GM18498 (cell line): ENCODE measurements around the gene FAM234A.
A peak's percentile ranks its signal among the peaks of the same experiment; 100 is the strongest.
"Not testable (repeated sequence)": the region's sequence is repeated elsewhere in the genome, so short reads cannot be mapped to it uniquely, and the experiment has no call there.

ENCODE experiments used
- ATAC-seq: cut with Tn5 transposase; IDR thresholded peaks from one replicate; pipeline ENCODE4 v1.9.1; 2021; ENCODE audit warnings: mild to moderate bottlenecking, moderate library complexity; ENCODE audit not compliant: unreplicated experiment

FAM234A gene

DNA sequence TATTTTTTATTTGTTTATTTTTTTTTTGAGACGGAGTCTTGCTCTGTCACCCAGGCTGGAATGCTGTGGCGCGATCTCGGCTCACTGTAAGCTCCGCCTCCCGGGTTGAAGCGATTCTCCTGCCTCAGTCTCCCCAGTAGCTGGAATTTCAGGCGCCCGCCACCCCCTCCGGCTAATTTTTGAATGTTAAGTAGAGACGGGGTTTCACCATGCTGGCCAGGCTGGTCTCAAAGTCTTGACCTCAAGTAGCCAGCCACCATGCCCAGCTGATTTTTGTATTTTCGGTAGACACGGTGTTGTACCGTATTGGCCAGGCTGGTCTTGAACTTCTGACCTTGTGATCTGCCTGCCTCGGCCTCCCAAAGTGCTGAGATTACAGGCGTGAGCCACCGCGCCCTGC, 4.3 kb upstream of the FAM234A start:
- ATAC-seq: not testable (repeated sequence)

DNA sequence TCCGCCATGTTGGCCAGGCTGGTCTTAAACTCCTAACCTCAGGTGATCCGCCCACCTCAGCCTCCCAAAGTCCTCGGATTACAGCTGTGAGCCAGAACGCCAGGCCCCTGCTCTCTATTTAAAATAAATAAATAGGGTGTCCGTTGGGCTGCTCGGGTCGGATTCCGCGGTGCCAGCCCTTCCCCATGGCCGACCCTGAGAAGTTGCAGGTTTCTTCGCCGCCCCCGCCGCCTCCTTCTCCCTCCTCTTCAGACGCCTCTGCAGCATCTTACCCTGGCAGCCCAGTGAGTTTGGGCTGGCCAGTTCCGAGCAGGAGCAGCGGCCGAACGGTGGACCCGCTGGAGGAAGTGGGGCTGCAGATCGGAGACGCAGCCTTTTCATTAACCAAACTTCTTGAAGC, 3.7 kb upstream of the FAM234A start:
- ATAC-seq: no peak

DNA sequence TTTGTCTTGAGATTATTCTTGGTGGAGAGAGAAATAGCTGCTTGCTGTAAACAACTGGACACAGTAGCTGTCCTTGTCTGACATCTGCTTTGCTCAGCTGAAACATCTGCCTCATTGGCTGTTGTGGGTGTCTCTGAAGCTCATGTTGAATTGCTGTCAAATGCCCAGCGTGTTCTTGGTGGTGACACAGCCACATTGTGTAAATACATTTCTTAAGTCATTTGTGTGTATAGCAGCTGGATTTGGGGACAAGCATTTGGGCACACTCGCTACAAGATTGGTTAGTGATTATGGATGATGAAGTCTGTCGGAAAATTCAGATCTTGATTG, 5.3 kb downstream of the FAM234A start:
- ATAC-seq: no peak

DNA sequence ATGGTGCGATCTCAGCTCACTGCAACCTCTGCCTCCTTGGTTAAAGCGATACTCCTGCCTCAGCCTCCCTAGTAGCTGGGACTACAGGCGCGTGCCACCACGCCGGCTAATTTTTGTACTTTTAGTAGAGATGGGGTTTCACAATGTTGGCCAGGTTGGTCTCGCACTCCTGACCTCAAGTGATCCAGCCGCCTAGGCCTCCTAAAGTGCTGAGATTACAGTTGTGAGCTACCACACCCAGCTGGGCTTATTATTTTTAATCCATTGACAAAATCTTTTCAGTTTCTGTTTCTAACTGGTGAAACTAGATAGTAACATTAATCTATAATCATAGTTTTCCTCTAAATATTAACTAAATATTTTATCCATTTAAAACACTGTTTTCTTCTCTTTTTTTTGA, 5.9 kb downstream of the FAM234A start:
- no peak for ATAC-seq

DNA sequence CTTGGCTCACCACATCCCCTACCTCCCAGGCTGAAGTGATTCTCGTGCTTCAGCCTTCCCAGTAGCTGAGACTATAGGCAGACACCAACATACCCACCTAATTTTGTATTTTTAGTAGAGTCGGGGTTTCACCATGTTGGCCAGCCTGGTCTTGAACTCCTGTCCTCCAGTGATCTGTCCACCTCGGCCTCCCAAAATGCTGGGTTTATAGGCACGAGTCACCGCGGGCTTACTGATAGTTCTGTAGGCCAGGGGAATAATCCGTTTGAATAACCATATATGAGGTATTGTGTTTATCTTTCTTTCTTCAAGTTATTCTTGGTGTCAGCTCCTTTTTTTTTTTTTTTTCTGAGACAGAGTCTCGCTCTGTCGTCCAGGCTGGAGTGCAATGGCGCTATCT, 7.7 kb downstream of the FAM234A start:
- no peak for ATAC-seq

DNA sequence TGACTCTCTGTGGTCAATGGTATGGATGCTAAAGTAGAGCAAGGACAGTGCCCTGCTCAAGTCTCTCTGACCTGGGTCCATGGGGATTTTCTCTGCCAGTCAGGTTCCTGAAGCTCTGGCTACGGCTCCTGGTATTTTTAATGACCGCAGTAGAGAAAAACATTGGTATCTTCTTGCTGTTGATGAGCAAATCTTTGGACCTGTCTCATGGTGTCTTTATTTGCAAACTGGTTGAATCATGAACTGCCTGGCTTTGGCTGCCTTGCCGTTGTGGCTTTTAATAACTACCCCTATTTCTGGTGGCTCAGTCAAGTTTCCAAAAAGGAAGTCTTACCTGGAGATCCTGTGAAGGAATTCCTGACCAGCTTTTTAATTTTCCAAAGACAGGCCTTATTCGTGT, 8.7 kb downstream of the FAM234A start:
- ATAC-seq: no peak

DNA sequence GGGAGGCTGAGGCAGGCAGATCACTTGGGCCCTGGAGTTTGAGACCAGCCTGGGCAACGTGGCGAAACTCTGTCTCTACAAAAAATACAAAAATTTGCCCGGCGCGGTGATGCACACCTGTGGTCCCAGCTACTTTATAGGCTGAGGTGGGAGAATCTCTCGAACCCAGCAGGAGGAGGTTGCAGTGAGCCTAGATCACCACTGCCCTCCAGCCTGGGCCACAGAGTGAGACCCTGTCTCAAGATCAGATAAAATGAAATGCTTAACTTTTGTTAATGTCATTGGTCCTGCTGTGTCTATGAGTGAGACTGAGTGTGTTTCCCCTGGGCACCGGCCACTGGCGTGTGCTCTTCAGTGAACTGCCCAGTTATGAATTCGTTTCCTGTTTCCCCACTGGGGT, 10.5 kb downstream of the FAM234A start:
- no peak for ATAC-seq

DNA sequence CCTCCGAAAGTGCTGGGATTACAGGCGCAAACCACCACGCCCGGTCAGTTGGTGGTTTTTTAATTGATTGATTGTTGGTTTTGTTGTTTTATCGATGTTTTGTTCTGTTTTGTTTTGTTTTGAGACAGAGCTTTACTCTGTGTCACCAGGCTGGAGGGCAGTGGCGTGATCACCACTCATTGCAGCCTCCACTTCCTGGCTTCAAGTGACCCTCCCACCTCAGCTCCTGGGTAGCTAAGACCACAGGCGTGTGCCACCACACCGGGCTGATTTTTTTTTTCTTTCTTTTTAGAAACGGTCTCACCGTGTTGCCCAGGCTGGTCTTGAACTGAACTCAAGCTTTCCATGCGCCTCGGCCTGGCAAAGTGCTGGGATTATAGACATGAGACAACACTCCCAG, 12.4 kb downstream of the FAM234A start:
- no peak for ATAC-seq

DNA sequence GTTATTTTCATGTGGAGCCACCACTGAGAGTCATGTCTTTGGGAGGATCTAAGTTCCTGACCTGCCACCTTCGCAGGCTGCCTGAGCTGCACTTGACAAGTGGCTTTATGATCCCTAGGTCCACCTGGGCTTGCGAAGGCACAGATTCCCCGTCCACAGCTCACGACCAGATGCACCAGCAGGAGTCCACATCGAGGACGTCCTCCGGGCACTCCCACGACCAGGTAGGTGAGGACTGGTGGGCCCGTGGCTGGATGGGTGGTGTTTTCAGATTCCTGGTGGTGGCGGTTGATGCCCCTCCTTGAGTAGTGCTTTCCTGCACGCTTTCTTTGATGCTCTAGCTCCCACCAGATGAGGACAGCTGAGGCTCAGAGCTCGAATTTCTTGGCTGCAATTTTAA, 14.8 kb downstream of the FAM234A start:
- no peak for ATAC-seq

DNA sequence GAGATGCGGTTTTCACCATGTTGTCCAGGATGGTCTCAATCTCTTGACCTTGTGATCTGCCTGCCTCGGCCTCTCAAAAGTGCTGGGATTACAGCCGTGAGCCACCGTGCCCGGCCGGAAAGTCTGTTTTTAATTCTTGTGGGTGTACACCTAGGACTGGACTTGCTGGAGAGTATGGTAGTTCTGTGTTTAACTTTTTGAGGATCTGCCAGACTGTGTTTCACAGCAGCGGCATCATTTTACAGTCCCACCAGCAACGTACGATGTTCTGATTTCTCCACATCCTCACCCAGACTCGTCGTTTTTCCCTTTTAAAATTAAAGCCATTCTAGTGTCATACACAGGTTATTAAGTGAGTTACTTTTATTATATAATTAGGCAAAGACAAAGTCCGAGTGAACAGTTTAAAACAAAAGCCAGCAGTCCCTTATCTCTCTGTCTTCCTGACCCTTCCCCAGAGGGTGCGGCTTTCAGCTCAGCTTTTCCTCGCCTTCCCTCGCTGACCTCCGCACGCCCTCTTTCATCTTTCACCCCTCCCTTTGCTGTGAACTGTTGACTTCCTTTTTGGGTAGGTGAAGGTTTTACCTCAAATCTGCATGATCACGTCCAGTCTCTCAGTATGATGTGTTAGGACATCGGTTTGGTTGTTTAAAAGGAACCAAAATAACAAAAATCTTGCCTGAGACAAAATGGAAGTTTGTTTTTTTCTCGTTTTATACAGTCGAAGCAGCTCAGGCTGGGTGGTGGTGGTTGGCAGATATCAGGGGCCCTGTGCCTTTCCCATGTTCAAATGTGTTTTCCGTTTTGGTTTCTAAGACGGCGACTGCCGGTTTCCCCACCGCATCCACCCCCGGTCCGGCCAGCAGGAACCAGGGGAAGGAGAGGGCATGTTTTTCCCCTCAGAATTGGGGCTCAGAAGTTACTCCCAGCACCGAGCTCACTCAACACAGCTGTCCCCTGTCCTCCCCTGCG, 18.0 kb downstream of the FAM234A start:
- peak; percentile 51 for ATAC-seq

DNA sequence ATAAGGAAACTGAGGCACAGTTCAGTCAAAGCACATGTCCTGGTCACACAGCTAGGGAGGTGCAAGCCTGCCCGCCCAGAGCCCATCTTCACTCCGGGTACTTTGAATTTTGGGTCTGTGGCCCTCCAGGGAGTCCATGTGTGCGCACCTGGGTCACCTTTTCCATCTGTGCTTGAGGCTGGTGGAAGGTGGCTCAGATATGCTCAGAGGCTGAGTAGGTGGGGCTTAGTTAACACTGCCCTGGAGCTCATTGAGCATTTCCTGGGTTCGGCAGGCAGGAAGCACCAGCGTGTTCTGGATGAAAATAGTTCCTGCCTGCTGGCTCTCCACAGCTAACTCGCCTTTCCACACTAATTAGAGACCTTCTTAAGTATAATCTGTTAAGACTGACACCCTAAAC, 19.2 kb downstream of the FAM234A start:
- ATAC-seq: no peak

DNA sequence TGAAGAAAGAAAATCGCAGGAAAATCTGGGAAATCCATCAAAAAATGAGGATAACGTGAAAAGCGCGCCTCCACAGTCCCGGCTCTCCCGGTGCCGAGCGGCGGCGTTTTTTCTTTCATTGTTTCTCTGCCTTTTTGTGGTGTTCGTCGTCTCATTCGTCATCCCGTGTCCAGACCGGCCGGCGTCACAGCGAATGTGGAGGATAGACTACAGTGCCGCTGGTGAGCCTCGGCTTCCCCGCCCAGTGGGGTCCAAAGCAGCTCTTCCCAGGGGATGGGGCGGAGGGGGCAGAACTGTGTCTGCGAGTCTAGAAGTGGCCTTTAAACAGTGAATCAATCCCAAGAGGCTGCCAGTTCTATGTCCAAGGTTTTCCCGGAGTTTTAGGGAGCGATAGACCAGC, 19.8 kb downstream of the FAM234A start:
- ATAC-seq: no peak

DNA sequence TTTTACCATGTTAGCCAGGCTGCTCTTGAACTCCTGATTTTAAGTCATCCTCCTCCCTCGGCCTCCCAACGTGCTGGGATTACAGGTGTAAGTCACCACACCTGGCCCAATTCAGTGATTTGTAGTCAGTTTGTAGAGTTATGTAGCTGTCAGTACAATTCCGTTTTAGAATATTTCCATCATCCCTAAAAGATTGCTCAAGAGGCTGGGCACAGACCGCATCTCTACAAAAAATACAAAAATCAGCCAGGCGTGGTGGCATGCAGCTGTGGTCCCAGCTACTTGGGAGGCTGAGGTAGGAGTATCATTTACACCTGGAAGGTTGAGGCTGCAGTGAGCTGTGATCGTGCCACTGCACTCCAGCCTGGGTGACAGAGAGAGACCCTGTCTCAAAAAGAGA, 20.6 kb downstream of the FAM234A start:
- no peak for ATAC-seq

DNA sequence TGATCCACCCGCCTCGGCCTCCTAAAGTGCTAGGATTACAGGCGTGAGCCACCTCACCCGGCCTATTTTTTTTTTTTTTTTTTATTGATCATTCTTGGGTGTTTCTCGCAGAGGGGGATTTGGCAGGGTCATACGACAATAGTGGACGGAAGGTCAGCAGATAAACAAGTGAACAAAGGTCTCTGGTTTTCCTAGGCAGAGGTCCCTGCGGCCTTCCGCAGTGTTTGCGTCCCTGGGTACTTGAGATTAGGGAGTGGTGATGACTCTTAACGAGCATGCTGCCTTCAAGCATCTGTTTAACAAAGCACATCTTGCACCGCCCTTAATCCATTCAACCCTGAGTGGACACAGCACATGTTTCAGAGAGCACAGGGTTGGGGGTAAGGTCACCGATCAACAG, 23.5 kb downstream of the FAM234A start:
- ATAC-seq: not testable (repeated sequence)

DNA sequence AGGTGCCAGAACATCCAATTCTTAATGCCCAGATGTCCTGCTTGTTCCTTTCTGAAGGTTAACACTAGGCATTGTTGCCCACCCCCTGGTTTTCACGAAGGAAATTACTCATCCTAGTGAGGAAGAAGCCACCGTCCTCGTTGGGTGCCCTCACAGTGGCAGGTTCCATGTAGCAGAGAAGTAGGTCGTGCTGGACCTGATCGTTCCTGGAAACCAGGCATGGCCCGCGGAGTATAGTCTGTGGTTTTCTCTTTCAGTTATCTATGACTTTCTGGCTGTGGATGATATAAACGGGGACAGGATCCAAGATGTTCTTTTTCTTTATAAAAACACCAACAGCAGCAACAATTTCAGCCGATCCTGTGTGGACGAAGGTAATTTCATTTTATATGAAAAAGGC, 24.6 kb downstream of the FAM234A start:
- ATAC-seq: no peak

DNA sequence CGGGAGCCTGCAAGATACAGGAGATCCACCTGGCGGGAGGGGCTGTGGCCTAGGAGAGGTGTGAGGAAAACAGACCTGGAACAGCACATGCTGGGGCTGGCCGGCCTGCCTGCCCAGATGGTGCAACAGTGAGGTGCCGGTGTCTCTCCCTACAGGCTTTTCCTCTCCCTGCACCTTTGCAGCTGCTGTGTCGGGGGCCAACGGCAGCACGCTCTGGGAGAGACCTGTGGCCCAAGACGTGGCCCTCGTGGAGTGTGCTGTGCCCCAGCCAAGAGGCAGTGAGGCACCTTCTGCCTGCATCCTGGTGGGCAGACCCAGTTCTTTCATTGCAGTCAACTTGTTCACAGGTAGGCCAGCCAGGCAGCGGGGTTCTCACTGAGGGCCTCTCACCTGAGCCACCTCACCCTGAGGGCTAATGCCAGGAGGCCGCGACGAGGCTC, 25.2 kb downstream of the FAM234A start:
- no peak for ATAC-seq

DNA sequence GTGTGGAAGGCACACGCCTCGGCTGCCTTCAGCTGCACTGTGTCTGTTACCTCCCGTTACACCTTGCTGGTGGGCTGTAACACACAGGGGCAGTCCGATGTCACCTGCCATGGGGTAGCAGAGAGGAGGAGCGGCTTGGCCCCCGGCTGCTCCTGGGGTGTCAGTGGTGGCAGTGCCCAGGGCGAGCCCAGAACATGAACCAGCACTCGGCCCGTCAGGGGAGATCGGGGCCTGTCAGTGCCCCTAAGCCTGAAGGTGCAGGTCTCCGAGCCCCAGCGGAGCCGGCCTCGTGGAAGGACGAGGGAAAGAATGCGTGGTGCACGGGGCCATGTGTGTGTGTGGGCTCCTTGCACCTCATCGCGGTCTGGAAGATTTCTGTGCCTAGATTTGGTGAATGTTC, 25.7 kb downstream of the FAM234A start:
- ATAC-seq: no peak

DNA sequence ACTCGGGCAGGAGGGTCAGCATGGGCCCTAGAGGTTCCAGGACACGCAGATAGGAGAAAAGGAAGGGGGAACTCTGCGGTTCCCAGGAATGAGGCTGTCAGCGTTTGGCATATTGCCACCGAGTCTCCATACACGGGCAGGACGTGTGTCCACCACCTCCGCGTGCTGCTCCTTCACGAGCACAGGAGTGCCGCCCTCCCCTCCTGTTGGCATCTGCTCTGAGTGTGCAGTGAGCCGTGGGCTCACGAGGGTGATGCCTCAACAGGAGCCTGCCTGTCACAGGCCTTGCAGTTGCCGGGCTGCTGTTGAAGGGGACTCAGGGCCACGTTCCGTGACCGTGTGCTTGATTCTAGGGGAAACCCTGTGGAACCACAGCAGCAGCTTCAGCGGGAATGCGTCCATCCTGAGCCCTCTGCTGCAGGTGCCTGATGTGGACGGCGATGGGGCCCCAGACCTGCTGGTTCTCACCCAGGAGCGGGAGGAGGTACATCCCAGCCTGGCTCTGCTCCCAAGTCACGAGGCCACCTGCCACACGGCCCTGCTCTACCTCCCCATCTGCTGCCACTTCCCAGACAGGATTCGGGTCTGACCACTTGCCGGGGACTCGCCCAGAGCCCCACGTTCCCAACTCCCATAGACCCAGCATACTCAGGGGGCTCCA, 26.5 kb downstream of the FAM234A start:
- no peak for ATAC-seq

DNA sequence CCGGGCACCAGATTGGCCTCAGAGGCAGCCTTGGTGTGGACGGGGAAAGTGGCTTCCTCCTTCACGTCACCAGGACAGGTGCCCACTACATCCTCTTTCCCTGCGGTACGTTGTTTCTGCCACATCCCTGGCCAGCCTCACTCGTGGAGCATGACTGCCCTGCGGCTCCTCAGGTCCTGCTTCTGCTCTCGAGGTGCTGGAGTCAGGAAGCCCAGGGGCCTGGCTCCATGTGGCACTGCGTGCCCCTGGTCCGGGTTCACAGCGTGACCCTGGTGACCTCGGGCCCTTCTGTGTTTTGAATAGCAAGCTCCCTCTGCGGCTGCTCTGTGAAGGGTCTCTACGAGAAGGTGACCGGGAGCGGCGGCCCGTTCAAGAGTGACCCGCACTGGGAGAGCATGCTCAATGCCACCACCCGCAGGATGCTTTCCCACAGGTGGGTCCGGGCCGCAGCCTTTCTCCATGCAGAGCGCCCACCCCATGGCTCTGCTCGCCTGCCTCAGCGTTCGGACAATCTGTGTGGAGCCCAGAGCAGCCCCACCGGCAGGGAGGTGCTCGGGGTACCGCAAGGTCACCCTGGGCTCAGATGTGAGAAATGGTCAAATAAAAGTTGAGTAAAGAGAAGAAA, 27.6 kb downstream of the FAM234A start:
- no peak for ATAC-seq

DNA sequence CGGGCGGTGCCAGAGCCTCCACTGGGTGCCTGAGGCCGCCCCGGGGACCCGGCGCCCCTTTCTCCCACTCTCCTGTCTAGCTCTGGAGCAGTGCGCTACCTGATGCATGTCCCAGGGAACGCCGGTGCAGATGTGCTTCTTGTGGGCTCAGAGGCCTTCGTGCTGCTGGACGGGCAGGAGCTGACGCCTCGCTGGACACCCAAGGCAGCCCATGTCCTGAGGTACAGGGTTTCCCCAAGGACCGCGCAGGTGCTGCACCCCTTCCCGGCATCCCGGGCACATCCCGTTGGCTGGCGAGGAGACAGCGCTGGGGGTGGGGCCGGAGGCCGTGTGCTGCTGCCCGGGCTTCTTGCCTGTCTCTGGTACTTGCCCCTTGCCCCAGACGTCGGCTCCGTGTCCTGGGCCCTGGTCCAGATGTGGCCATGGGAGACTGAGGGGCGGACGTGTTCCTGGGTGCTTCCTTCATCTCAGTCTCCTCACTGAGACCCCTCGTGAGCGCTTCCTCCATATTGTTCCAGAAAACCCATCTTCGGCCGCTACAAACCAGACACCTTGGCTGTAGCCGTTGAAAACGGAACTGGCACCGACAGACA, 28.7 kb downstream of the FAM234A start:
- no peak for ATAC-seq

DNA sequence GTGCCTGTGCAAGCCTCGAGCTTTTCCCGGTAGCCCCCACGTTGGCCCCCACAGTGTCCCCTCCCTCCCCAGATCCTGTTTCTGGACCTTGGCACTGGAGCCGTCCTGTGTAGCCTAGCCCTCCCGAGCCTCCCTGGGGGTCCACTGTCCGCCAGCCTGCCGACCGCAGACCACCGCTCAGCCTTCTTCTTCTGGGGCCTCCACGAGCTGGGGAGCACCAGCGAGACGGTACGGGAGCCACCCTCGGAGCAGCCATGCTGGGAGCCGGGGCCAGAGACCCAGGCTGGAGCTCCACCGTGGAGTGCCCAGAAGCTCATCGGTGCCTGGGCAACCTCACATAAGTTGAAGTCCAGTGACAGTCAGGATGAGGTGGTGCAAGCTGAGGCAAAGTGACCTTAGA, 29.3 kb downstream of the FAM234A start:
- ATAC-seq: no peak
